IPS-18a (cell line): ENCODE data around the gene FAM241B.

Source experiments
- H3K27ac ChIP-seq: one replicate; pipeline ENCODE4 v1.5.1; 2013; ENCODE audit warnings: low read length
- H3K27me3 ChIP-seq: one replicate; pipeline ENCODE4 v1.6.1; 2013; ENCODE audit warnings: mild to moderate bottlenecking, low read length; ENCODE audit not compliant: control insufficient read depth, insufficient read depth
- H3K36me3 ChIP-seq: one replicate; pipeline ENCODE4 v1.6.1; 2013; ENCODE audit warnings: low read depth, low read length; ENCODE audit not compliant: control insufficient read depth
- H3K4me1 ChIP-seq: one replicate; pipeline ENCODE4 v1.6.1; 2013; ENCODE audit warnings: low read depth, low read length; ENCODE audit not compliant: control insufficient read depth
- H3K4me3 ChIP-seq: one replicate; pipeline ENCODE4 v1.5.1; 2013; ENCODE audit warnings: low read length
- H3K9ac ChIP-seq: one replicate; pipeline ENCODE4 v1.6.1; 2013; ENCODE audit warnings: mild to moderate bottlenecking, low read length, moderate library complexity
- H3K9me3 ChIP-seq: one replicate; pipeline ENCODE4 v1.6.1; 2013; ENCODE audit warnings: low read depth, low read length; ENCODE audit not compliant: control insufficient read depth

FAM241B gene

DNA sequence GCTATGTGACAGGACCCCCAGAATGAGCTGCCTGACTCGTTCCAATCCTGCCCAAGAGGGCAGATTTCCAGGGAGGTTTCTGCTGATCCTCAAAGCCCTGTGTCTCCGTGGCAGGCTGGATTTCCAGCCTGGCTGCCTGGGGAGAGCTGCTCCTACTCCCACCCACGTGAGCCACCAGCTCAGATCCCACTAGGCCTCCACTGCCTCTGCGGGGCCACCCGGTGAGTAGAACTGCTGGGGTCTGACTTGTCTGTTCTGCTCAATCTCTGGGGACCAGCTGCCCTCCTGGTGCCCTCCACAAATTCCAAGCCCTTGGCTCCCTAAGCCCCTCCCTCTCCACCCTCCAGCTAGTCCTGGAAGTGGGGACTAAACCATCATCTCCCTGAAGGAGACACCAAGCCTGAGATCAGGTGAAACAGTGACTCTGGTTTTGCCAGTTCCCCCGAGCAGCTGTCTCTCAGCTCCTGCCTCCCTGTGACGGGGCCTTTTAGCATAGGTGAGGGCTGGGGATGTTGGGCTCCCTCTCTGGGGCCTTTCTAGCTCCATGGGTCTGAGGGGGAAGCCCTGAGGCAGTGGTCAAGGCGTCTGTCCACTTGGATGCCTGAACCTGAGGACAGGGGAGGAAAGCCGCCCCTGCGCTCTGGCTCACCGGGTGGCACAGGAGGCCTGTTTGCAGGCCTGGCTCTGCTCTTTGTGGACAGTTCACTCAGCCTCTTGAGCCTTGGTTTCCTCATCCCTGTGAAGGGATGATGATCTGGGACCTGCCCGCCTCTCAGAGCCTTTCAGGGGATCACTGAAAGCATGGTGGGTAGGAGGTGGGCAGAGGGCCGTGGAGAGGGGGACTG lies 5.6 kb downstream of the FAM241B start:
- no peak overlapping the region for H3K4me3 ChIP-seq
- H3K9me3 ChIP-seq: no peaks in the 10 kb centered on the region
- peaks cover 17% of the 10 kb centered on the region for H3K36me3 ChIP-seq
- no peak overlapping the region for H3K27ac ChIP-seq
- peaks cover 5% of the 10 kb centered on the region for H3K4me1 ChIP-seq
- H3K27me3 ChIP-seq: peaks cover 7% of the 10 kb centered on the region
- H3K9ac ChIP-seq: no peak overlapping the region

- Histone ChIP-seq H3K9ac (no peak overlapping the region), H3K36me3 (peaks cover 17% of the 10 kb centered on the region), H3K27ac (no peak overlapping the region)
Measured at GRCh38 chr10:69636273-69636575, 6.2 kb downstream of the FAM241B start.

DNA sequence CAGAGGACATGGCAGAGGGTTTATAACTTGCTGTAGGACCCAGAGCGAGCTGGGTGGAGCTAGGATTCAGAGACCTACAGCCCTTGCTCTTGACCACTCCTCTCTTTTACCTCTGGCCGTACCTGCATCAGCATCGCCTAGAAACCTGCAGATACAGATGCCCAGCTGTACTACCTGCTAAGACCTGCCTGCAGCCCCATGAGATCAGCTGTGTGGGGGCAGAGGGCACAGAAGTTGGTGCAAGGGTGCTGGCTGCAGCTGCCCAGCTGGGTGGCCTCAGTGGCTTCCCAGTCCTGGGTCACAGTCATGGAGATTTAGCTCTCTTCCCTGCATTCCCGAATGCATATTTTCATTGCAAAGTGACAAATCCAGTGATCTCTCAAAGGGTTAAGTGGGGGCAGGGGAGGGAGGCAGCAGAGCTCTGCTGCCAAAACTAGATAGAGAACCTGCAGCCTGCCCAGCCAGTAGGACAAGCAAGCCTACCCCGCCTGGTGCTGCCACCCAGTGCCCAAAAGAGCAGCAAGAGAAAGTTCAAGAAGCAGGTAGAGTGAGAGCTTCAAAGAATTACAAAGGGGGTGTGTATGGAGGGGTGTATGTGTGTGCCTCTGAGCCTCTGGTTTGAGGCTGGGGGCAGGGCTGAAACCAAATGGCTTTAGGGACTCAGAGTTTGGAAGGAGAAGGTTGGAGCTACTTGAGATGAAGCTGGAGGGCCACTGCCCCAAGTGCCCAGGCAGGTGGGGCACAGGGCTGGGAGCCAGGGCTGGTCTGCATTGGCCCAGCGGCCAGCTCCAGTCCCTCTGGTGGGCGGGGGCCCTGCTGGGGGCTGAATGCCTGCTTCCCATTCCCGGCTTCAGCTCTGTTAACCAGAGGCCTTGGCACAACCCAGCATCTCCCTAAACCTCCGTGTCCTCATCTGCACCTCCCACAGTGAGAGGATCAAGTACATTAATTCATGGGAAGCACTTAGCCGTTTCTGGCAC lies 6.9 kb downstream of the FAM241B start:
- no peaks in the 10 kb centered on the region for H3K9me3 ChIP-seq
- H3K27ac ChIP-seq: no peak overlapping the region
- H3K36me3 ChIP-seq: peaks cover 17% of the 10 kb centered on the region
- H3K27me3 ChIP-seq: no peaks in the 10 kb centered on the region
- H3K9ac ChIP-seq: no peak overlapping the region
- H3K4me1 ChIP-seq: peaks cover 5% of the 10 kb centered on the region
- no peak overlapping the region for H3K4me3 ChIP-seq

More at GRCh38 chr10:69636273-69636575, 6.2 kb downstream of the FAM241B start:
- peaks cover 5% of the 10 kb centered on the region for H3K4me1 ChIP-seq
- H3K9me3 ChIP-seq: no peaks in the 10 kb centered on the region
- no peak overlapping the region for H3K4me3 ChIP-seq
- H3K27me3 ChIP-seq: peaks cover 2% of the 10 kb centered on the region

DNA sequence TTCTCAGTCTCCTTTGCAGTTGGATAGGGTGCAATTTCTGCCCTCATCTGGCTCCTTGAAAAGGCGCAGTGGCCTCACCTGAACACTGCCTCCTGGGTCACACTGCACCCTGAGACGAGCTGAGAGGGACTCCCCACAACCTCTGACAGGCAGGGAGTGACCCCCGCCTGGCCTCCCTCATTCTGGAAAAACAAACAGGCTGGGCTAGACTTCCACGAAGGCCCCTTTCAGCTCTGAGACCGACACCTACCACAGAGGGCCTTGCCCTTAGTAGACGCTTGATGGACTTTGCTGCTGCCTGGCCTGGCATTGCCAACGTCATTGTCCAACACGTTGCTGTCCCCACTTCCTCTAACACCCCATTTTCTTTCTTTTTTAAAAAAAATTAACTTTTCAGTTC lies 8.6 kb downstream of the FAM241B start:
- H3K4me3 ChIP-seq: no peak overlapping the region
- no peak overlapping the region for H3K27ac ChIP-seq
- peaks cover 5% of the 10 kb centered on the region for H3K4me1 ChIP-seq
- H3K36me3 ChIP-seq: peaks cover 6% of the 10 kb centered on the region
- H3K9me3 ChIP-seq: no peaks in the 10 kb centered on the region
- no peaks in the 10 kb centered on the region for H3K27me3 ChIP-seq
- no peak overlapping the region for H3K9ac ChIP-seq

DNA sequence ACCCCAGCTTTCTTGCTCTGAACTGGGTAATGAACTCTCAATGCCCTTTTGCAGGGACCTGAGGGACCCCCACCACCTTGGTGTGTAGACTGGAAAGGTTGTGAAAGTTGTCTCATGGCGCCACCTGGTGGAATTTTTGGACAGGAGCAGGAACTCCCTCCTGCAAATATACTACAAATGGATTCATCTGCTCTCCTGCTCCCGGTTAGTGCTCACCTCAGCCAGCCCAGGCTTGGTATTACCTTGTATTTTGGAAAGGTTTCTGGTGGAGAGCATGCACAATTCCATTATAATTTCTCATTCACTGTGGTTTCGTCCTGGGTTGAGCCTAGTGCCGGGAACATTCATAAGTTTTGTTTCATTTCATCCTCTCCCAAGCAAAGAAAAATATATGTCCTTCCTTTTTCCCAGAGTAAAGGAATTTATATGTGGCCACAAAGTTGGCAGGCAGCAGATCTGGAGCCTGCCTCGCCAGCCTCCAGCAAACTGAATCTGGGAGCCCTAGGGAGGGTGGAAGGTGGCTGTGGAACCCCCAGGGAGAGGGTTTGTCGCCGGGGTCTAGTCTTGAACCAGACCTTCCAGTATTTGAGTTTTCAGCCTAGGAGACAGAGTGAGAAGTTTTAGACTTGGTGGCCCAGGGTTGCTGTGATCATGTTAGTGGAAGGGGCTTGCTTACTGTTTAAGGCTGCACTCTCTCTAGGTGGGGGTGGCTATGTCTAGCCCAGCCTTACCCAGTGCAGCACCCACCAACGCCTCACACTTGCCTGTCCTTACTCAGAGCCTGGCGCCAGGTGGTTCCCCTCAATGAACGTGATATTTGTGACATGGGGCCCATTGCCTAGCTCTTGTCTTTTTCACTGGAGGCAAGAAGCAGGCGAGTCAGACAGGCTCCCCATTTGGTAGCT lies 9.5 kb downstream of the FAM241B start:
- peaks cover 5% of the 10 kb centered on the region for H3K4me1 ChIP-seq
- no peak overlapping the region for H3K27ac ChIP-seq

GRCh38 chr10:69640196-69640980 lies 10.3 kb downstream of the FAM241B start:
- Histone ChIP-seq H3K4me1 (peaks cover 5% of the 10 kb centered on the region), H3K4me3 (no peak overlapping the region), H3K27ac (no peak overlapping the region), H3K9me3 (no peaks in the 10 kb centered on the region), H3K36me3 (no peaks in the 10 kb centered on the region), H3K27me3 (no peaks in the 10 kb centered on the region), H3K9ac (no peak overlapping the region)

More for the DNA sequence above, 9.5 kb downstream of the FAM241B start:
- Histone ChIP-seq H3K9ac (no peak overlapping the region), H3K36me3 (no peaks in the 10 kb centered on the region), H3K4me3 (no peak overlapping the region), H3K9me3 (no peaks in the 10 kb centered on the region), H3K27me3 (no peaks in the 10 kb centered on the region)

- no peak overlapping the region for H3K4me3 ChIP-seq
- peaks cover 11% of the 10 kb centered on the region for H3K4me1 ChIP-seq
- no peaks in the 10 kb centered on the region for H3K27me3 ChIP-seq
- H3K9ac ChIP-seq: no peak overlapping the region
- H3K27ac ChIP-seq: no peak overlapping the region
- no peaks in the 10 kb centered on the region for H3K36me3 ChIP-seq
- H3K9me3 ChIP-seq: no peaks in the 10 kb centered on the region
Measured at GRCh38 chr10:69641261-69641980, 11.4 kb downstream of the FAM241B start.

DNA sequence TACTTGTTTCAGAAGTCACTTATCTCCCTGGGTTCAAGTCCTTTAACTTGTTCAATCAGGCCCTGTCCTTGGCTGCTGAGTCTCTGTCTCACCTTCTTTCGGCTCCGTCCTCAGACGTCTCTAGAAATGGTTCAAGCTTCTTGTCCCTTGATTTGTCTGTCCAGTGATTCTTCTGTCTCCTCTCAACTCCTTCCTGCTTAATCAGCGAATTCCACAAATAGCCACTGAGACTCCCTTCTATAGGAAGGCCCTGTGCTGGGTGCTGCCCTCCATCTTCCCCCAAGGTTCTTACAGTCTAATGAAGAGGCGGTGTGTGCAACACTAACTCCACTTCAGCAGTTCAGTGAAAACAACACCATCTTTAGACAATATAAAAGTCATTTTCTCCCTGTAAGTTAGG lies 12.7 kb downstream of the FAM241B start:
- no peak overlapping the region for H3K27ac ChIP-seq
- H3K4me1 ChIP-seq: peaks cover 12% of the 10 kb centered on the region
- H3K9me3 ChIP-seq: no peaks in the 10 kb centered on the region
- H3K9ac ChIP-seq: no peak overlapping the region
- no peak overlapping the region for H3K4me3 ChIP-seq
- no peaks in the 10 kb centered on the region for H3K36me3 ChIP-seq
- no peaks in the 10 kb centered on the region for H3K27me3 ChIP-seq

GRCh38 chr10:69643779-69644657 lies 14.0 kb downstream of the FAM241B start:
- H3K36me3 ChIP-seq: no peaks in the 10 kb centered on the region
- H3K4me1 ChIP-seq: peaks cover 12% of the 10 kb centered on the region
- H3K27me3 ChIP-seq: no peaks in the 10 kb centered on the region
- no peak overlapping the region for H3K4me3 ChIP-seq
- H3K27ac ChIP-seq: no peak overlapping the region
- H3K9me3 ChIP-seq: no peaks in the 10 kb centered on the region
- no peak overlapping the region for H3K9ac ChIP-seq
